DND-41 (cell line): ENCODE measurements around the gene PLPP1.

Experiments
- EZH2 ChIP-seq: IDR thresholded peaks from 3 replicates; pipeline ENCODE4 v1.6.1; 2012; ENCODE audit warnings: borderline replicate concordance, low read depth, mild to moderate bottlenecking, moderate library complexity, low read length, inconsistent platforms; ENCODE audit not compliant: severe bottlenecking
- TF ChIP-seq, protein P1 (sequence below): IDR thresholded peaks from 2 replicates; pipeline ENCODE4 v1.5.1; 2012; ENCODE audit warnings: borderline replicate concordance, low read length, moderate library complexity, mild to moderate bottlenecking; ENCODE audit not compliant: poor library complexity, severe bottlenecking; ENCODE audit errors: extremely low read depth

DNA sequence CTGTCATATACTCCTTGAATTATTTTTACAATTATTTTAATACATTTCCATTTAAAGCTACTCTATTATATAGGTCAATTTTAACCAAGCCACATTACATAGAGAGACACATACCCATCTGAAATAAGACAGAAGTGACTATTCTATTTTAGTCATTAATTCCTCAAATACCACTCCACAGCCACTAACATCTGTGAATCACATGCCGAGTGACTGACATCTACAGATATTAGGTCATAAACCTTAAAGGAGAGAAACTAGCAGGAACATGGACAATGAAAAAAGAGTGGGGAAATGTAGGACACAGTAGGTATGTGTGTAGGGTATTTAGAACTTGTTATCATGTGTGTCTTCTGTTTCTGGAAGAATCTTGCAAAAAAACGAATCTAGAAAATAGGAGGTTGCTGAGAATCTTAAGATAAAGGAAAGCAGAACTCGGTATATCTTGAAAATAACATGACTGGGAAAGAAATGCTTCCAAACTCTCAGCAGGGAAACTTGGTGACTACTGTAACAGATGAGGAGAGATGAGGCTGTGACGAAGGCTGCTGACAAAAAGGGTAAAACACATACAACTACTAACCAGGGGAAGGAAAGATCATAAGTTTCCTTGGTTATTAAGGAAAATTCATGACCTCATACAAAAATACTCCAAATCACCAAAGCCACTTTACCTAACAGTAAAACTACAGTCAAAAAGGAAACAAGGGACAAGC lies 84.6 kb downstream of the PLPP1 start:
- TF ChIP-seq, protein P1, sequence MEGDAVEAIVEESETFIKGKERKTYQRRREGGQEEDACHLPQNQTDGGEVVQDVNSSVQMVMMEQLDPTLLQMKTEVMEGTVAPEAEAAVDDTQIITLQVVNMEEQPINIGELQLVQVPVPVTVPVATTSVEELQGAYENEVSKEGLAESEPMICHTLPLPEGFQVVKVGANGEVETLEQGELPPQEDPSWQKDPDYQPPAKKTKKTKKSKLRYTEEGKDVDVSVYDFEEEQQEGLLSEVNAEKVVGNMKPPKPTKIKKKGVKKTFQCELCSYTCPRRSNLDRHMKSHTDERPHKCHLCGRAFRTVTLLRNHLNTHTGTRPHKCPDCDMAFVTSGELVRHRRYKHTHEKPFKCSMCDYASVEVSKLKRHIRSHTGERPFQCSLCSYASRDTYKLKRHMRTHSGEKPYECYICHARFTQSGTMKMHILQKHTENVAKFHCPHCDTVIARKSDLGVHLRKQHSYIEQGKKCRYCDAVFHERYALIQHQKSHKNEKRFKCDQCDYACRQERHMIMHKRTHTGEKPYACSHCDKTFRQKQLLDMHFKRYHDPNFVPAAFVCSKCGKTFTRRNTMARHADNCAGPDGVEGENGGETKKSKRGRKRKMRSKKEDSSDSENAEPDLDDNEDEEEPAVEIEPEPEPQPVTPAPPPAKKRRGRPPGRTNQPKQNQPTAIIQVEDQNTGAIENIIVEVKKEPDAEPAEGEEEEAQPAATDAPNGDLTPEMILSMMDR = no peak
- no peak for TF ChIP-seq EZH2
